ENCODE measurements around the gene STK32B. TPM values are rescaled to one million over a fixed set of nuclear protein-coding genes. Genes with fewer than 3 reads are reported as not detected.

Gene STK32B
- total and polyA plus RNA-seq, 9 of the 15 experiments (the other 6 are each of a cell fraction or from before 2014, with no cell fraction given) = 0.03 to 0.20 (median 0.07) TPM; not detected in 2

GRCh38 chr4:5137927-5138326 lies 86.6 kb downstream of the STK32B start:
- FAIRE-seq = no peak
- TF ChIP-seq FOSL1 (tag; conservative IDR thresholded peaks at IDR 0.05) = no peak
- no peak for TF ChIP-seq SREBF2 (CRISPR knock-in tag; IDR thresholded peaks at IDR 0.05)
- TF ChIP-seq ZNF583 (CRISPR knock-in tag; IDR thresholded peaks at IDR 0.05) = no peak
- no peak for TF ChIP-seq CCAR2 (IDR thresholded peaks at IDR 0.05; ENCODE audit: low read depth, low read length)
- no peak for TF ChIP-seq POLR2B (IDR thresholded peaks at IDR 0.05; ENCODE audit: low read depth, partially characterized antibody)
- TF ChIP-seq, protein P1, sequence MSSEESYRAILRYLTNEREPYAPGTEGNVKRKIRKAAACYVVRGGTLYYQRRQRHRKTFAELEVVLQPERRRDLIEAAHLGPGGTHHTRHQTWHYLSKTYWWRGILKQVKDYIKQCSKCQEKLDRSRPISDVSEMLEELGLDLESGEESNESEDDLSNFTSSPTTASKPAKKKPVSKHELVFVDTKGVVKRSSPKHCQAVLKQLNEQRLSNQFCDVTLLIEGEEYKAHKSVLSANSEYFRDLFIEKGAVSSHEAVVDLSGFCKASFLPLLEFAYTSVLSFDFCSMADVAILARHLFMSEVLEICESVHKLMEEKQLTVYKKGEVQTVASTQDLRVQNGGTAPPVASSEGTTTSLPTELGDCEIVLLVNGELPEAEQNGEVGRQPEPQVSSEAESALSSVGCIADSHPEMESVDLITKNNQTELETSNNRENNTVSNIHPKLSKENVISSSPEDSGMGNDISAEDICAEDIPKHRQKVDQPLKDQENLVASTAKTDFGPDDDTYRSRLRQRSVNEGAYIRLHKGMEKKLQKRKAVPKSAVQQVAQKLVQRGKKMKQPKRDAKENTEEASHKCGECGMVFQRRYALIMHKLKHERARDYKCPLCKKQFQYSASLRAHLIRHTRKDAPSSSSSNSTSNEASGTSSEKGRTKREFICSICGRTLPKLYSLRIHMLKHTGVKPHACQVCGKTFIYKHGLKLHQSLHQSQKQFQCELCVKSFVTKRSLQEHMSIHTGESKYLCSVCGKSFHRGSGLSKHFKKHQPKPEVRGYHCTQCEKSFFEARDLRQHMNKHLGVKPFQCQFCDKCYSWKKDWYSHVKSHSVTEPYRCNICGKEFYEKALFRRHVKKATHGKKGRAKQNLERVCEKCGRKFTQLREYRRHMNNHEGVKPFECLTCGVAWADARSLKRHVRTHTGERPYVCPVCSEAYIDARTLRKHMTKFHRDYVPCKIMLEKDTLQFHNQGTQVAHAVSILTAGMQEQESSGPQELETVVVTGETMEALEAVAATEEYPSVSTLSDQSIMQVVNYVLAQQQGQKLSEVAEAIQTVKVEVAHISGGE (CRISPR knock-in tag; IDR thresholded peaks at IDR 0.05) = no peak
- TF ChIP-seq MTA1 (IDR thresholded peaks at IDR 0.05; ENCODE audit: borderline replicate concordance) = no peak
- no peak for TF ChIP-seq SMAD4 (CRISPR knock-in tag; conservative IDR thresholded peaks at IDR 0.05)
- no peak for TF ChIP-seq ZNF830 (CRISPR knock-in tag; IDR thresholded peaks at IDR 0.05)
- no peak for TF ChIP-seq GTF2B (IDR thresholded peaks at IDR 0.05; ENCODE audit: extremely low read depth, insufficient read length)
- TF ChIP-seq CHD2 (IDR thresholded peaks at IDR 0.05; ENCODE audit: low read depth, low read length) = no peak
- no peak for TF ChIP-seq POLR2A (conservative IDR thresholded peaks at IDR 0.05)
- TF ChIP-seq ZNF165 (CRISPR knock-in tag; IDR thresholded peaks at IDR 0.05; ENCODE audit: borderline replicate concordance) = no peak
- TF ChIP-seq, protein P2, sequence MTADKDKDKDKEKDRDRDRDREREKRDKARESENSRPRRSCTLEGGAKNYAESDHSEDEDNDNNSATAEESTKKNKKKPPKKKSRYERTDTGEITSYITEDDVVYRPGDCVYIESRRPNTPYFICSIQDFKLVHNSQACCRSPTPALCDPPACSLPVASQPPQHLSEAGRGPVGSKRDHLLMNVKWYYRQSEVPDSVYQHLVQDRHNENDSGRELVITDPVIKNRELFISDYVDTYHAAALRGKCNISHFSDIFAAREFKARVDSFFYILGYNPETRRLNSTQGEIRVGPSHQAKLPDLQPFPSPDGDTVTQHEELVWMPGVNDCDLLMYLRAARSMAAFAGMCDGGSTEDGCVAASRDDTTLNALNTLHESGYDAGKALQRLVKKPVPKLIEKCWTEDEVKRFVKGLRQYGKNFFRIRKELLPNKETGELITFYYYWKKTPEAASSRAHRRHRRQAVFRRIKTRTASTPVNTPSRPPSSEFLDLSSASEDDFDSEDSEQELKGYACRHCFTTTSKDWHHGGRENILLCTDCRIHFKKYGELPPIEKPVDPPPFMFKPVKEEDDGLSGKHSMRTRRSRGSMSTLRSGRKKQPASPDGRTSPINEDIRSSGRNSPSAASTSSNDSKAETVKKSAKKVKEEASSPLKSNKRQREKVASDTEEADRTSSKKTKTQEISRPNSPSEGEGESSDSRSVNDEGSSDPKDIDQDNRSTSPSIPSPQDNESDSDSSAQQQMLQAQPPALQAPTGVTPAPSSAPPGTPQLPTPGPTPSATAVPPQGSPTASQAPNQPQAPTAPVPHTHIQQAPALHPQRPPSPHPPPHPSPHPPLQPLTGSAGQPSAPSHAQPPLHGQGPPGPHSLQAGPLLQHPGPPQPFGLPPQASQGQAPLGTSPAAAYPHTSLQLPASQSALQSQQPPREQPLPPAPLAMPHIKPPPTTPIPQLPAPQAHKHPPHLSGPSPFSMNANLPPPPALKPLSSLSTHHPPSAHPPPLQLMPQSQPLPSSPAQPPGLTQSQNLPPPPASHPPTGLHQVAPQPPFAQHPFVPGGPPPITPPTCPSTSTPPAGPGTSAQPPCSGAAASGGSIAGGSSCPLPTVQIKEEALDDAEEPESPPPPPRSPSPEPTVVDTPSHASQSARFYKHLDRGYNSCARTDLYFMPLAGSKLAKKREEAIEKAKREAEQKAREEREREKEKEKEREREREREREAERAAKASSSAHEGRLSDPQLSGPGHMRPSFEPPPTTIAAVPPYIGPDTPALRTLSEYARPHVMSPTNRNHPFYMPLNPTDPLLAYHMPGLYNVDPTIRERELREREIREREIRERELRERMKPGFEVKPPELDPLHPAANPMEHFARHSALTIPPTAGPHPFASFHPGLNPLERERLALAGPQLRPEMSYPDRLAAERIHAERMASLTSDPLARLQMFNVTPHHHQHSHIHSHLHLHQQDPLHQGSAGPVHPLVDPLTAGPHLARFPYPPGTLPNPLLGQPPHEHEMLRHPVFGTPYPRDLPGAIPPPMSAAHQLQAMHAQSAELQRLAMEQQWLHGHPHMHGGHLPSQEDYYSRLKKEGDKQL (CRISPR knock-in tag; IDR thresholded peaks at IDR 0.05; ENCODE audit: borderline replicate concordance) = no peak
- no peak for TF ChIP-seq KDM1A (IDR thresholded peaks at IDR 0.05)
- TF ChIP-seq ZNF311 (CRISPR knock-in tag; IDR thresholded peaks at IDR 0.05) = no peak

More at GRCh38 chr4:5137927-5138326, 86.6 kb downstream of the STK32B start:
- no TSS peak for BruUV-seq (replicated peaks)
- ATAC-seq (no peak), DNase-seq (ENCODE audit: extremely low read depth in 1 of 4, low spot score in 3 of 4) (no peak)
- ChIA-PET POLR2A (no interaction called here), CTCF (ENCODE audit: low intra/inter-chr PET ratio) (no interaction called here)
- no peaks in the 10 kb centered on the region for H3K9me1 ChIP-seq (ENCODE audit: control insufficient read depth, insufficient read depth, low read length)
- no peak overlapping the region for H3K4me3 ChIP-seq
- no peak overlapping the region for H2AFZ ChIP-seq (ENCODE audit: low read depth, low read length)
- no peak overlapping the region for H3K9ac ChIP-seq (ENCODE audit: insufficient read depth in 1 of 2, low read depth in 2 of 2, low read length in 2 of 2)
- H3K27ac ChIP-seq (ENCODE audit: extremely low read depth, low read depth, low read length) = no peak overlapping the region
- H3K79me2 ChIP-seq (ENCODE audit: control insufficient read depth, insufficient read depth, low read length) = no peaks in the 10 kb centered on the region
- H3K27me3 ChIP-seq (ENCODE audit: control insufficient read depth in 2 of 2, insufficient read depth in 2 of 2, low read length in 2 of 2) = peaks cover 0 to 18% of the 10 kb centered on the region in 2 experiments; a peak in 2 of 5 replicates
- 1% methylated on average over 9 of the region's 9 CpGs for WGBS (ENCODE audit: insufficient coverage, low coverage, missing lambda C conversion rate)
- no peaks in the 10 kb centered on the region for H3K9me3 ChIP-seq (replicated peaks; ENCODE audit: control insufficient read depth, insufficient read depth, low read depth, low read length)
- H3K4me1 ChIP-seq (replicated peaks in 1 of 2; ENCODE audit: control insufficient read depth in 2 of 2, insufficient read depth in 2 of 2, low read length in 2 of 2) = no peaks in the 10 kb centered on the region; a peak in 1 of 5 replicates
- in situ Hi-C loops (cut with MboI) = no loop called here
- no peak overlapping the region for H3K4me2 ChIP-seq (ENCODE audit: insufficient read depth, low read length)
- H3K36me3 ChIP-seq (ENCODE audit: control insufficient read depth, insufficient read depth, low read length) = no peaks in the 10 kb centered on the region
- no peaks in the 10 kb centered on the region for H4K20me1 ChIP-seq (replicated peaks; ENCODE audit: control insufficient read depth, insufficient read depth, low read length)
- intact Hi-C loops (cut with micrococcal nuclease) = no loop called here
